A549 (cell line): ENCODE measurements around the gene ADAM12.

Experiments
- CBX2 ChIP-seq: fragments of 200-600 bp; sonication (generic); IDR thresholded peaks from 2 replicates; pipeline ENCODE4 v1.6.1; 2016; ENCODE audit warnings: low read depth, mild to moderate bottlenecking, borderline replicate concordance
- CEBPB ChIP-seq, 2 experiments: fragments of >200 bp in 1 of 2; sonication (Bioruptor Twin) in 1 of 2; formaldehyde crosslinking in 1 of 2; IDR thresholded peaks; 2 replicates each; pipeline ENCODE4 v1.6.1; 2012 to 2016
- CHD2 ChIP-seq: fragments of 150-350 bp; IDR thresholded peaks from 2 replicates; pipeline ENCODE4 v1.6.1; 2014; ENCODE audit warnings: low read length; ENCODE audit not compliant: partially characterized antibody
- EP300 ChIP-seq, 2 experiments: fragments of >200 bp; sonication (Bioruptor Twin); formaldehyde crosslinking; IDR thresholded peaks; 2 replicates in 1 of 2; 3 replicates in 1 of 2; pipeline ENCODE4 v1.6.1; 2016 to 2017
- HDAC2 ChIP-seq: fragments of 200-600 bp; sonication (generic); IDR thresholded peaks from 2 replicates; pipeline ENCODE4 v1.6.1; 2016
- JUN ChIP-seq, 2 experiments: fragments of >200 bp; sonication (Bioruptor Twin); formaldehyde crosslinking; IDR thresholded peaks; 2 replicates in 1 of 2; 3 replicates in 1 of 2; pipeline ENCODE4 v1.6.1; 2016 to 2017
- MYC ChIP-seq: IDR thresholded peaks from 2 replicates; pipeline ENCODE4 v1.6.1; 2012; ENCODE audit warnings: mild to moderate bottlenecking, inconsistent platforms, low read length, improper control_type of control experiment, borderline replicate concordance
- NR3C1 ChIP-seq: fragments of >200 bp; sonication (Bioruptor Twin); formaldehyde crosslinking; IDR thresholded peaks from 3 replicates; pipeline ENCODE4 v1.6.1; 2017
- POLR2A ChIP-seq: IDR thresholded peaks from 2 replicates; pipeline ENCODE4 v1.6.1; 2012; ENCODE audit warnings: mild to moderate bottlenecking, low read length
- POLR2AphosphoS2 ChIP-seq: conservative IDR thresholded peaks from 2 replicates; pipeline ENCODE4 v1.6.1; 2012; ENCODE audit warnings: low read length, improper control_type of control experiment, inconsistent platforms
- RAD21 ChIP-seq, 2 experiments: fragments of >200 bp in 1 of 2; sonication (Bioruptor Twin) in 1 of 2; formaldehyde crosslinking in 1 of 2; IDR thresholded peaks in 1 of 2; conservative IDR thresholded peaks in 1 of 2; 2 replicates in 1 of 2; 3 replicates in 1 of 2; pipeline ENCODE4 v1.6.1; 2012 to 2018; ENCODE audit warnings: inconsistent platforms in 1 of 2
- TF ChIP-seq, protein P1 (sequence below): fragments of >200 bp; sonication (Bioruptor Twin); formaldehyde crosslinking; IDR thresholded peaks from 3 replicates; pipeline ENCODE4 v1.5.1; 2016
- TF ChIP-seq, protein P2 (sequence below): fragments of 200-600 bp; sonication (generic); IDR thresholded peaks from 2 replicates; pipeline ENCODE4 v1.6.1; 2016; ENCODE audit warnings: antibody characterized with exemption, mild to moderate bottlenecking, moderate library complexity
- TF ChIP-seq, protein P3 (sequence below): IDR thresholded peaks from 2 replicates; pipeline ENCODE4 v1.6.1; 2012

DNA sequence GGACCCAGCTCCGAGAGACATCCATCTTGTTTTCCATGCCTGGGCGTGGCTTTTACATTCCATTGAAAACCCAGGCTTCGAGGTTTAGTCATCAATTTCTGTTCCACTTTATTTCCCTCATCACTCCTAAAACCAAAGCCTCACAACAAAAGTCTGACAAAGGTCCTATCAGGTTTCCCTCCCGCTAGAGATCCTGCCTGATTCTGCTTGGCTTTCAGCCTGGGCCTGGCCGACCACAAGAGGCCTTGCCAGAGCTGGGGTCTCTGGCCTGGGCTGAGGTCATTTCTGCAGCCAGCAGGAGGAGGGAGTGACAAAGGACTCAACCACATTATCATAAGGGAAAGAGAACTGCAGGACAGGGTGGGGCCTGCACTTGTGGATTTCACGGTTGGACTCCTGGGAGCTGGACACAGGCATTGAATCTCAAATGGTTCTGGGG lies 324.9 kb downstream of the ADAM12 start:
- TF ChIP-seq CEBPB (IDR thresholded peaks at IDR 0.05) (no peak), RAD21 (conservative IDR thresholded peaks at IDR 0.05 in 1 of 2, IDR thresholded peaks at IDR 0.05 in 1 of 2) (no peak), POLR2A (no peak), EP300 (IDR thresholded peaks at IDR 0.05) (no peak), CHD2 (no peak), POLR2AphosphoS2 (no peak), CBX2 (no peak), HDAC2 (no peak), JUN (IDR thresholded peaks at IDR 0.05) (no peak), MYC (no peak), NR3C1 (no peak)
- TF ChIP-seq, protein P1, sequence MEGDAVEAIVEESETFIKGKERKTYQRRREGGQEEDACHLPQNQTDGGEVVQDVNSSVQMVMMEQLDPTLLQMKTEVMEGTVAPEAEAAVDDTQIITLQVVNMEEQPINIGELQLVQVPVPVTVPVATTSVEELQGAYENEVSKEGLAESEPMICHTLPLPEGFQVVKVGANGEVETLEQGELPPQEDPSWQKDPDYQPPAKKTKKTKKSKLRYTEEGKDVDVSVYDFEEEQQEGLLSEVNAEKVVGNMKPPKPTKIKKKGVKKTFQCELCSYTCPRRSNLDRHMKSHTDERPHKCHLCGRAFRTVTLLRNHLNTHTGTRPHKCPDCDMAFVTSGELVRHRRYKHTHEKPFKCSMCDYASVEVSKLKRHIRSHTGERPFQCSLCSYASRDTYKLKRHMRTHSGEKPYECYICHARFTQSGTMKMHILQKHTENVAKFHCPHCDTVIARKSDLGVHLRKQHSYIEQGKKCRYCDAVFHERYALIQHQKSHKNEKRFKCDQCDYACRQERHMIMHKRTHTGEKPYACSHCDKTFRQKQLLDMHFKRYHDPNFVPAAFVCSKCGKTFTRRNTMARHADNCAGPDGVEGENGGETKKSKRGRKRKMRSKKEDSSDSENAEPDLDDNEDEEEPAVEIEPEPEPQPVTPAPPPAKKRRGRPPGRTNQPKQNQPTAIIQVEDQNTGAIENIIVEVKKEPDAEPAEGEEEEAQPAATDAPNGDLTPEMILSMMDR = no peak
- TF ChIP-seq, protein P2, sequence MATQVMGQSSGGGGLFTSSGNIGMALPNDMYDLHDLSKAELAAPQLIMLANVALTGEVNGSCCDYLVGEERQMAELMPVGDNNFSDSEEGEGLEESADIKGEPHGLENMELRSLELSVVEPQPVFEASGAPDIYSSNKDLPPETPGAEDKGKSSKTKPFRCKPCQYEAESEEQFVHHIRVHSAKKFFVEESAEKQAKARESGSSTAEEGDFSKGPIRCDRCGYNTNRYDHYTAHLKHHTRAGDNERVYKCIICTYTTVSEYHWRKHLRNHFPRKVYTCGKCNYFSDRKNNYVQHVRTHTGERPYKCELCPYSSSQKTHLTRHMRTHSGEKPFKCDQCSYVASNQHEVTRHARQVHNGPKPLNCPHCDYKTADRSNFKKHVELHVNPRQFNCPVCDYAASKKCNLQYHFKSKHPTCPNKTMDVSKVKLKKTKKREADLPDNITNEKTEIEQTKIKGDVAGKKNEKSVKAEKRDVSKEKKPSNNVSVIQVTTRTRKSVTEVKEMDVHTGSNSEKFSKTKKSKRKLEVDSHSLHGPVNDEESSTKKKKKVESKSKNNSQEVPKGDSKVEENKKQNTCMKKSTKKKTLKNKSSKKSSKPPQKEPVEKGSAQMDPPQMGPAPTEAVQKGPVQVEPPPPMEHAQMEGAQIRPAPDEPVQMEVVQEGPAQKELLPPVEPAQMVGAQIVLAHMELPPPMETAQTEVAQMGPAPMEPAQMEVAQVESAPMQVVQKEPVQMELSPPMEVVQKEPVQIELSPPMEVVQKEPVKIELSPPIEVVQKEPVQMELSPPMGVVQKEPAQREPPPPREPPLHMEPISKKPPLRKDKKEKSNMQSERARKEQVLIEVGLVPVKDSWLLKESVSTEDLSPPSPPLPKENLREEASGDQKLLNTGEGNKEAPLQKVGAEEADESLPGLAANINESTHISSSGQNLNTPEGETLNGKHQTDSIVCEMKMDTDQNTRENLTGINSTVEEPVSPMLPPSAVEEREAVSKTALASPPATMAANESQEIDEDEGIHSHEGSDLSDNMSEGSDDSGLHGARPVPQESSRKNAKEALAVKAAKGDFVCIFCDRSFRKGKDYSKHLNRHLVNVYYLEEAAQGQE = no peak
- TF ChIP-seq, protein P3, sequence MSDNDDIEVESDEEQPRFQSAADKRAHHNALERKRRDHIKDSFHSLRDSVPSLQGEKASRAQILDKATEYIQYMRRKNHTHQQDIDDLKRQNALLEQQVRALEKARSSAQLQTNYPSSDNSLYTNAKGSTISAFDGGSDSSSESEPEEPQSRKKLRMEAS = 0 out of 2 replicates have a peak, but pooled peaks have one; percentile 11
